Stimulated activated naive CD8-positive, alpha-beta T cell treated with anti-CD3 and anti-CD28 coated beads, Interleukin-15, Interleukin-2, amounts not matched to agents 100 ng/mL and 50 ng/mL, for 24 hours (primary cell): ENCODE measurements around the gene RAB13.
A peak's percentile ranks its signal among the peaks of the same experiment; 100 is the strongest.

Experiments
- H3K27ac Mint-ChIP-seq: one replicate; pipeline ENCODE4 v1.8.0; 2021; ENCODE audit warnings: mild to moderate bottlenecking, mixed read lengths
- H3K27me3 Mint-ChIP-seq: one replicate; pipeline ENCODE4 v1.8.0; 2021; ENCODE audit warnings: mixed read lengths
- H3K36me3 Mint-ChIP-seq: one replicate; pipeline ENCODE4 v1.8.0; 2021; ENCODE audit warnings: low read depth, mixed read lengths
- H3K4me1 Mint-ChIP-seq: one replicate; pipeline ENCODE4 v1.8.0; 2021; ENCODE audit warnings: low read depth, mixed read lengths
- H3K4me3 Mint-ChIP-seq: one replicate; pipeline ENCODE4 v1.8.0; 2021; ENCODE audit warnings: mild to moderate bottlenecking, mixed read lengths
- H3K9me3 Mint-ChIP-seq: one replicate; pipeline ENCODE4 v1.8.0; 2021; ENCODE audit warnings: mixed read lengths

The RAB13 gene

GRCh38 chr1:153967107-153967999 is 18.8 kb downstream of the RAB13 start, which contains the start of gene CREB3L4:
Gene CREB3L4, plus strand, starts transcription at chr1:153967902. Its CDS starts 624 bp downstream, at chr1:153968526.
- Mint-ChIP-seq H3K9me3 (no peaks in the 10 kb centered on the region), H3K36me3 (peaks cover 4% of the 10 kb centered on the region), H3K27me3 (no peaks in the 10 kb centered on the region), H3K4me1 (peaks cover 59% of the 10 kb centered on the region), H3K4me3 (peak within 1 kb of the TSS; percentile 93), H3K27ac (peak within 1 kb of the TSS; percentile 96)

GRCh38 chr1:153963850-153964331 is 22.2 kb downstream of the RAB13 start:
- H3K36me3 Mint-ChIP-seq, result peaks cover 21% of the 10 kb centered on the region
- H3K4me1 Mint-ChIP-seq, result peaks cover 77% of the 10 kb centered on the region
- H3K4me3 Mint-ChIP-seq, result peak overlapping the region; percentile 91

GRCh38 chr1:153963030-153963849 is 22.9 kb downstream of the RAB13 start, which contains the start of gene SLC39A1:
Gene SLC39A1, minus strand, starts transcription at chr1:153963537. Its CDS starts 822 bp downstream, at chr1:153962715.
- H3K9me3 Mint-ChIP-seq, result no peaks in the 10 kb centered on the region
- peak within 1 kb of the TSS; percentile 91 for H3K4me3 Mint-ChIP-seq
- H3K36me3 Mint-ChIP-seq, result peaks cover 21% of the 10 kb centered on the region
- peaks cover 77% of the 10 kb centered on the region for H3K4me1 Mint-ChIP-seq
- peak within 1 kb of the TSS; percentile 93 for H3K27ac Mint-ChIP-seq
- H3K27me3 Mint-ChIP-seq, result no peaks in the 10 kb centered on the region

More at GRCh38 chr1:153963850-153964331, 22.2 kb downstream of the RAB13 start:
- peak overlapping the region; percentile 93 for H3K27ac Mint-ChIP-seq
- H3K9me3 Mint-ChIP-seq, result no peaks in the 10 kb centered on the region
- no peaks in the 10 kb centered on the region for H3K27me3 Mint-ChIP-seq

GRCh38 chr1:153962088-153963029 is 23.8 kb downstream of the RAB13 start:
- peak overlapping the region; percentile 91 for H3K4me3 Mint-ChIP-seq
- no peaks in the 10 kb centered on the region for H3K27me3 Mint-ChIP-seq
- peak overlapping the region; percentile 93 for H3K27ac Mint-ChIP-seq
- peaks cover 73% of the 10 kb centered on the region for H3K4me1 Mint-ChIP-seq
- peaks cover 21% of the 10 kb centered on the region for H3K36me3 Mint-ChIP-seq
- no peaks in the 10 kb centered on the region for H3K9me3 Mint-ChIP-seq

GRCh38 chr1:153961421-153961820 is 24.7 kb downstream of the RAB13 start:
- no peaks in the 10 kb centered on the region for H3K27me3 Mint-ChIP-seq
- H3K4me1 Mint-ChIP-seq, result peaks cover 75% of the 10 kb centered on the region

GRCh38 chr1:153960206-153960605 is 25.9 kb downstream of the RAB13 start:
- no peak overlapping the region for H3K4me3 Mint-ChIP-seq
- peak overlapping the region; percentile 34 for H3K27ac Mint-ChIP-seq
- H3K4me1 Mint-ChIP-seq, result peaks cover 72% of the 10 kb centered on the region
- H3K27me3 Mint-ChIP-seq, result no peaks in the 10 kb centered on the region
- H3K36me3 Mint-ChIP-seq, result peaks cover 17% of the 10 kb centered on the region
- no peaks in the 10 kb centered on the region for H3K9me3 Mint-ChIP-seq

More at GRCh38 chr1:153961421-153961820, 24.7 kb downstream of the RAB13 start:
- Mint-ChIP-seq H3K9me3 (no peaks in the 10 kb centered on the region), H3K36me3 (peaks cover 21% of the 10 kb centered on the region), H3K4me3 (peak overlapping the region; percentile 91), H3K27ac (peak overlapping the region; percentile 34)

- Mint-ChIP-seq H3K4me3 (peak overlapping the region; percentile 94), H3K4me1 (peaks cover 76% of the 10 kb centered on the region), H3K27ac (peak overlapping the region; percentile 92), H3K27me3 (no peaks in the 10 kb centered on the region), H3K9me3 (no peaks in the 10 kb centered on the region), H3K36me3 (peaks cover 19% of the 10 kb centered on the region)
These were observed 26.7 kb downstream of the RAB13 start for GRCh38 chr1:153959454-153959853.

GRCh38 chr1:153958961-153959260 is 27.2 kb downstream of the RAB13 start:
- H3K36me3 Mint-ChIP-seq, result peaks cover 25% of the 10 kb centered on the region
- no peaks in the 10 kb centered on the region for H3K9me3 Mint-ChIP-seq
- peak overlapping the region; percentile 94 for H3K4me3 Mint-ChIP-seq
- H3K27ac Mint-ChIP-seq, result peak overlapping the region; percentile 92
- peaks cover 77% of the 10 kb centered on the region for H3K4me1 Mint-ChIP-seq
- no peaks in the 10 kb centered on the region for H3K27me3 Mint-ChIP-seq

GRCh38 chr1:153958111-153958960 is 27.8 kb downstream of the RAB13 start, which contains the start of gene CRTC2:
Gene CRTC2, minus strand, starts transcription at chr1:153958612. Its CDS starts 115 bp downstream, at chr1:153958497.
- peak within 1 kb of the TSS; percentile 94 for H3K4me3 Mint-ChIP-seq
- no peaks in the 10 kb centered on the region for H3K27me3 Mint-ChIP-seq
- no peaks in the 10 kb centered on the region for H3K9me3 Mint-ChIP-seq
- peaks cover 72% of the 10 kb centered on the region for H3K4me1 Mint-ChIP-seq
- peak within 1 kb of the TSS; percentile 92 for H3K27ac Mint-ChIP-seq
- H3K36me3 Mint-ChIP-seq, result peaks cover 28% of the 10 kb centered on the region

- Mint-ChIP-seq H3K9me3 (no peaks in the 10 kb centered on the region), H3K36me3 (peaks cover 30% of the 10 kb centered on the region), H3K27me3 (no peaks in the 10 kb centered on the region), H3K4me1 (peaks cover 70% of the 10 kb centered on the region), H3K4me3 (peak overlapping the region; percentile 94), H3K27ac (peak overlapping the region; percentile 92)
These were observed 28.4 kb downstream of the RAB13 start for GRCh38 chr1:153957744-153958110.

GRCh38 chr1:153956997-153957715 is 29.0 kb downstream of the RAB13 start:
- Mint-ChIP-seq H3K4me3 (peak overlapping the region; percentile 94), H3K27me3 (no peaks in the 10 kb centered on the region), H3K4me1 (peaks cover 64% of the 10 kb centered on the region), H3K36me3 (peaks cover 36% of the 10 kb centered on the region), H3K9me3 (no peaks in the 10 kb centered on the region), H3K27ac (peak overlapping the region; percentile 92)

GRCh38 chr1:153954826-153955225 is 31.3 kb downstream of the RAB13 start:
- H3K27ac Mint-ChIP-seq, result no peak overlapping the region
- H3K4me3 Mint-ChIP-seq, result no peak overlapping the region
- no peaks in the 10 kb centered on the region for H3K27me3 Mint-ChIP-seq
- peaks cover 43% of the 10 kb centered on the region for H3K36me3 Mint-ChIP-seq
- no peaks in the 10 kb centered on the region for H3K9me3 Mint-ChIP-seq
- peaks cover 46% of the 10 kb centered on the region for H3K4me1 Mint-ChIP-seq
